Gastroesophageal sphincter (tissue), 3 donors: Measurements from ENCODE around the gene LRRC4B.

Experiments
- CTCF ChIP-seq, 4 experiments: fragments of 200-600 bp in 2 of 4; fragments of 450-650 bp in 2 of 4; sonication (generic) in 1 of 4; IDR thresholded peaks; one replicate each; pipeline ENCODE4 v1.5.1; 2017 to 2019; ENCODE audit warnings: antibody characterized with exemption in 4 of 4, mild to moderate bottlenecking in 2 of 4, moderate library complexity in 2 of 4
- POLR2A ChIP-seq, 2 donors: fragments of 450-650 bp; IDR thresholded peaks; one replicate each; pipeline ENCODE4 v1.6.1; 2017; ENCODE audit warnings: antibody characterized with exemption in 2 of 2, mild to moderate bottlenecking in 2 of 2, moderate library complexity in 1 of 2
- POLR2AphosphoS5 ChIP-seq: sonication (generic); formaldehyde crosslinking; IDR thresholded peaks from one replicate; pipeline ENCODE4 v1.6.1; 2017; ENCODE audit warnings: antibody characterized with exemption

GRCh38 chr19:50476224-50476906 is 91.9 kb downstream of the LRRC4B start, which contains the start of the genes EMC10 and GARIN5A:
- TF ChIP-seq CTCF (IDR thresholded peaks at IDR 0.05), result no peak
- TF ChIP-seq POLR2AphosphoS5, result peak; percentile 57
- TF ChIP-seq POLR2A (IDR thresholded peaks at IDR 0.05), result peak; percentile 35 to 51
